ENCODE data around the gene CEP128. TPM values are rescaled to one million over a fixed set of nuclear protein-coding genes. Genes with fewer than 3 reads are reported as not detected.

Gene CEP128
- polyA plus RNA-seq, 1 of the 3 experiments (the other 2 are of a cell fraction) = 1.2 TPM

- TF ChIP-seq CTCF (IDR thresholded peaks at IDR 0.05) = no peak
Measured at GRCh38 chr14:80705241-80705980, 236.1 kb downstream of the CEP128 start (continued).

- WGBS (ENCODE audit: low lambda C conversion rate) = 97% methylated on average over 1 of the region's 1 CpG
- Histone ChIP-seq H3F3A (replicated peaks; ENCODE audit: insufficient read depth) (no peaks in the 10 kb centered on the region), H3K9ac (no peak overlapping the region), H4K20me1 (ENCODE audit: insufficient read depth) (no peaks in the 10 kb centered on the region), H3K27ac (ENCODE audit: low read depth in 2 of 2, low read length in 1 of 2) (no peak overlapping the region), H3K4me3 (ENCODE audit: low read depth in 2 of 2, low read length in 1 of 2) (no peak overlapping the region), H3K9me3 (no peaks in the 10 kb centered on the region), H3K9me2 (no peaks in the 10 kb centered on the region), H3K27me3 (ENCODE audit: insufficient read depth) (no peaks in the 10 kb centered on the region), H3K36me3 (replicated peaks in 1 of 2; ENCODE audit: control insufficient read depth in 1 of 2, insufficient read depth in 2 of 2, low read length in 1 of 2) (no peaks in the 10 kb centered on the region), H2AFZ (ENCODE audit: low read depth) (no peak overlapping the region), H3K4me2 (no peak overlapping the region), H3K4me1 (ENCODE audit: control insufficient read depth in 1 of 2, insufficient read depth in 2 of 2, low read depth in 1 of 2, low read length in 1 of 2) (no peaks in the 10 kb centered on the region), H3K79me2 (ENCODE audit: insufficient read depth) (no peaks in the 10 kb centered on the region)
- no peak for TF ChIP-seq MXI1 (IDR thresholded peaks at IDR 0.05; ENCODE audit: low read depth, low read length)
- no peak for TF ChIP-seq USF1 (IDR thresholded peaks at IDR 0.05; ENCODE audit: borderline replicate concordance, low read depth)
- TF ChIP-seq POLR2AphosphoS5 (IDR thresholded peaks at IDR 0.05; ENCODE audit: low read depth, low read length) = no peak
- no peak for DNase-seq
- CTCF ChIA-PET = no interaction called here
- POLR2A ChIA-PET = no interaction called here
Measured at GRCh38 chr14:80700601-80701000, 240.9 kb downstream of the CEP128 start.

- ChIA-PET POLR2A (no interaction called here), CTCF (no interaction called here)
- Histone ChIP-seq H3K9ac (no peak overlapping the region), H3K9me2 (no peaks in the 10 kb centered on the region), H3K27me3 (ENCODE audit: insufficient read depth) (no peaks in the 10 kb centered on the region), H3F3A (replicated peaks; ENCODE audit: insufficient read depth) (no peaks in the 10 kb centered on the region), H3K79me2 (ENCODE audit: insufficient read depth) (no peaks in the 10 kb centered on the region), H3K36me3 (replicated peaks in 1 of 2; ENCODE audit: control insufficient read depth in 1 of 2, insufficient read depth in 2 of 2, low read length in 1 of 2) (no peaks in the 10 kb centered on the region), H3K27ac (ENCODE audit: low read depth in 2 of 2, low read length in 1 of 2) (no peak overlapping the region), H2AFZ (ENCODE audit: low read depth) (no peak overlapping the region), H3K4me2 (no peak overlapping the region), H3K9me3 (no peaks in the 10 kb centered on the region), H3K4me3 (ENCODE audit: low read depth in 2 of 2, low read length in 1 of 2) (no peak overlapping the region), H3K4me1 (ENCODE audit: control insufficient read depth in 1 of 2, insufficient read depth in 2 of 2, low read depth in 1 of 2, low read length in 1 of 2) (no peaks in the 10 kb centered on the region), H4K20me1 (ENCODE audit: insufficient read depth) (no peaks in the 10 kb centered on the region)
- TF ChIP-seq GATA2 (CRISPR knock-in tag; IDR thresholded peaks at IDR 0.05) = no peak
- TF ChIP-seq MEF2A (IDR thresholded peaks at IDR 0.05; ENCODE audit: borderline replicate concordance, low read depth) = no peak
- no peak for TF ChIP-seq FOXJ3 (CRISPR knock-in tag; IDR thresholded peaks at IDR 0.05)
- TF ChIP-seq RFX5 (IDR thresholded peaks at IDR 0.05; ENCODE audit: low read length) = no peak
- TF ChIP-seq REST (IDR thresholded peaks at IDR 0.05; ENCODE audit: low read depth, low read length) = no peak
- TF ChIP-seq RAD21 (IDR thresholded peaks at IDR 0.05; ENCODE audit: low read length) = no peak
- WGBS (ENCODE audit: low lambda C conversion rate) = 94% methylated on average over 4 of the region's 4 CpGs
- no peak for DNase-seq
Measured at GRCh38 chr14:80699861-80700260, 241.7 kb downstream of the CEP128 start.

All from SK-N-SH (cell line).